Osteoblast (primary cell): ENCODE results near the gene GYPA. TPM values are rescaled to one million over a fixed set of nuclear protein-coding genes. Genes with fewer than 3 reads are reported as not detected.
"Not testable (repeated sequence)": the region's sequence is repeated elsewhere in the genome, so short reads cannot be mapped to it uniquely, and the experiment has no call there.

Experiments
- DNase-seq: peaks from one replicate; pipeline ENCODE4 v3.0.0; 2011; ENCODE audit warnings: low spot score, mixed read lengths; ENCODE audit not compliant: insufficient read length; ENCODE audit errors: missing footprints
- H2AFZ ChIP-seq: 2 replicates; pipeline ENCODE4 v1.6.0; 2011; ENCODE audit warnings: mild to moderate bottlenecking, low read length
- H3K27ac ChIP-seq: 2 replicates; pipeline ENCODE4 v1.5.1; 2011; ENCODE audit warnings: mild to moderate bottlenecking, low read depth, low read length, moderate library complexity
- H3K27me3 ChIP-seq: 2 replicates; pipeline ENCODE4 v1.6.0; 2012; ENCODE audit warnings: mild to moderate bottlenecking, control low read depth, inconsistent platforms, low read length, moderate library complexity; ENCODE audit not compliant: insufficient read depth
- H3K36me3 ChIP-seq: 2 replicates; pipeline ENCODE4 v1.5.1; 2011; ENCODE audit warnings: mild to moderate bottlenecking, low read length, control low read depth, moderate library complexity; ENCODE audit not compliant: insufficient read depth
- H3K4me1 ChIP-seq: 2 replicates; pipeline ENCODE4 v1.5.1; 2011; ENCODE audit warnings: mild to moderate bottlenecking, low read length, control low read depth, moderate library complexity; ENCODE audit not compliant: insufficient read depth
- H3K4me2 ChIP-seq: 2 replicates; pipeline ENCODE4 v1.6.0; 2011; ENCODE audit warnings: mild to moderate bottlenecking, low read length; ENCODE audit not compliant: insufficient read depth
- H3K4me3 ChIP-seq: fragments of 200-600 bp; sonication (generic); 3 replicates; pipeline ENCODE4 v1.5.1; 2012; ENCODE audit warnings: mild to moderate bottlenecking, low read length, inconsistent platforms; ENCODE audit not compliant: insufficient read depth
- H3K79me2 ChIP-seq: 2 replicates; pipeline ENCODE4 v1.6.0; 2012; ENCODE audit warnings: mild to moderate bottlenecking, low read length, control low read depth, inconsistent platforms; ENCODE audit not compliant: insufficient read depth
- H3K9me3 ChIP-seq: 2 replicates; pipeline ENCODE4 v1.5.1; 2011; ENCODE audit warnings: low read depth, low read length, control low read depth
- H4K20me1 ChIP-seq: 2 replicates; pipeline ENCODE4 v1.6.0; 2012; ENCODE audit warnings: mild to moderate bottlenecking, low read length, control low read depth; ENCODE audit not compliant: insufficient read depth
- total RNA-seq: library from RNA; depleted of rRNA; stranded (reverse); fragments of >200 nt; gene quantifications from 2 replicates; pipeline ENCODE4 v1.2.3, GENCODE V29; 2012
- TF ChIP-seq, protein P1 (sequence below): IDR thresholded peaks from 2 replicates; pipeline ENCODE4 v1.5.1; 2011; ENCODE audit warnings: mild to moderate bottlenecking, low read depth, low read length, moderate library complexity; ENCODE audit errors: extremely low read depth

GYPA gene
- total RNA-seq: not detected in 2 replicates

DNA sequence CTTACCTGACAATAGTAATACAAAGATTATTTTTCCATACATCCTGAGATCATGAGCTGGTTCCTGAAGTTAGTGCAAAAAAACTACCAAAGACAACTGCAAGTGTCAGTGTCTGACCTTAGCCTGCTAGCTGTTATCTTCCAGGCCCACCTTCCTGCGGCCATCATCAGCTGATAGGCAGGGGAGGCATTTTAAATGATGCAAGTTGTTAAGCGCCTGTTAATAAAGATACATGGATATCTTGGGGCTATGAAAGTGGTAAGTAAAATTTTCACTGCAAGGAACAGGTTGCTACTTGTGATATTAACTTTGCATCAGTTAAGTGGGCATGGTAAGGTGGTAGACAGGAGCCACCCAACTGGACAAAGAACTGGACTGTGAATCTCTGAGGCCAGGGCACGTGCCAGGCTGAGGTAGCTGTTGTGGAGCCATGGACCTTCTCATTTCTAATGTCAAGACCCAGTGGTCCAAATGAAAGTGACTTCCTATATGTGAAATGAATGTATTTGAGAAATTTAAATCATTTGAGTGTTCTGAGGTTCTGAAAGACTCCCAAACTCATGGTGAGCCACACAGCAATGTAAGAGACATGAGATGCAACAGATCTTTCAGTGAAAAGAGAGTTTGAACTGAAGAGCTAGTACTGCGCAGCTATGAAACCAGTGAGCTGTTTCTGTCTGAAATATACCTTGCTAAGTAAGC, at the start of gene GYPA:
TSS of gene GYPA (minus strand) at position 125 of the 702 bp plus-strand sequence. CDS start at position 42, 83 bp downstream.
- H4K20me1 ChIP-seq, H3K27me3 ChIP-seq, H3K27ac ChIP-seq, H3K4me2 ChIP-seq, DNase-seq, H3K79me2 ChIP-seq, H3K36me3 ChIP-seq, H3K4me3 ChIP-seq, H2AFZ ChIP-seq, H3K4me1 ChIP-seq, H3K9me3 ChIP-seq: not testable (repeated sequence)

DNA sequence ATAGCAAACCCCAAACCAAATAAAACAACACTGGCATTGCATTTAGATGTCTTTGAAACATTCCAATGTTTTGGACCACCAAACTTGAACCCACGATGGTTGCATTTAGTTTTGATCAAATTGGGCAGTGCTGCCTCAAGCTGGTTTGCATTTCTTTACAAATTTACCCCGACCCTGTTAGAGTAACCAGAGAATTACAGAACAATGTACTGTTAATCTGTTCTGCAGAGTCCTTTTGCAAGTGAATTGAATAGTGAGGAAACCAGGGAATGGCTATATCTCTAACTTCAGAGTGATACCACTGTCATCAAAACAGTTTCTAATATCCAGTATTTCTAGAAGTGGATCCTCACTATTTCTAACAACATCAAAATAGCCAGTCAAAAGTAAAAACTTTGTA, 49.5 kb upstream of the GYPA start:
- Histone ChIP-seq H3K27me3 (no peaks in the 10 kb centered on the region), H4K20me1 (no peaks in the 10 kb centered on the region), H3K4me2 (no peak overlapping the region), H3K4me3 (no peak overlapping the region), H3K4me1 (no peaks in the 10 kb centered on the region), H3K9me3 (no peaks in the 10 kb centered on the region), H3K36me3 (no peaks in the 10 kb centered on the region), H3K79me2 (no peaks in the 10 kb centered on the region), H2AFZ (no peak overlapping the region), H3K27ac (no peak overlapping the region)
- DNase-seq: no peak
- TF ChIP-seq, protein P1, sequence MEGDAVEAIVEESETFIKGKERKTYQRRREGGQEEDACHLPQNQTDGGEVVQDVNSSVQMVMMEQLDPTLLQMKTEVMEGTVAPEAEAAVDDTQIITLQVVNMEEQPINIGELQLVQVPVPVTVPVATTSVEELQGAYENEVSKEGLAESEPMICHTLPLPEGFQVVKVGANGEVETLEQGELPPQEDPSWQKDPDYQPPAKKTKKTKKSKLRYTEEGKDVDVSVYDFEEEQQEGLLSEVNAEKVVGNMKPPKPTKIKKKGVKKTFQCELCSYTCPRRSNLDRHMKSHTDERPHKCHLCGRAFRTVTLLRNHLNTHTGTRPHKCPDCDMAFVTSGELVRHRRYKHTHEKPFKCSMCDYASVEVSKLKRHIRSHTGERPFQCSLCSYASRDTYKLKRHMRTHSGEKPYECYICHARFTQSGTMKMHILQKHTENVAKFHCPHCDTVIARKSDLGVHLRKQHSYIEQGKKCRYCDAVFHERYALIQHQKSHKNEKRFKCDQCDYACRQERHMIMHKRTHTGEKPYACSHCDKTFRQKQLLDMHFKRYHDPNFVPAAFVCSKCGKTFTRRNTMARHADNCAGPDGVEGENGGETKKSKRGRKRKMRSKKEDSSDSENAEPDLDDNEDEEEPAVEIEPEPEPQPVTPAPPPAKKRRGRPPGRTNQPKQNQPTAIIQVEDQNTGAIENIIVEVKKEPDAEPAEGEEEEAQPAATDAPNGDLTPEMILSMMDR: no peak

DNA sequence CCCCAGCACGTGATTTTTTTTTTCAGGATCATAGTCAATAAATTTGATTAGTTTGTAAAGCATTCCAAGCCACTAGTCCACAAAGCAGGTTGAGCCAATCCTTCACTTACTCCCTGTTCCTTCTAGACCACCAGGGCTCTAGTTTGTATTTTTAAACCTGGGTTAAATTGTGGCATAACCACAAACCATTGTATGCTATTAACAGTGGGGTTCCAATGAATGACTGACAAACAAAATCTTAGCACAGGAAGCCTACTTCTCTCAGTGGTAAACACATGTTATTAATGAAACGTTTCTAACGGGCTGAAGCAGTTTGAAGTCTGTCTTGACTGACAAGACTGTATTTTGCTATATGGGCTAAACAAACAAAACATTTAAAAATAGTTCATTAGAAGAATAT, 48.6 kb upstream of the GYPA start:
- no peaks in the 10 kb centered on the region for H3K4me1 ChIP-seq
- no peaks in the 10 kb centered on the region for H3K79me2 ChIP-seq
- H4K20me1 ChIP-seq: no peaks in the 10 kb centered on the region
- DNase-seq: no peak
- H3K9me3 ChIP-seq: no peaks in the 10 kb centered on the region
- H3K36me3 ChIP-seq: no peaks in the 10 kb centered on the region
- no peak overlapping the region for H2AFZ ChIP-seq
- TF ChIP-seq, protein P1: no peak
- H3K27me3 ChIP-seq: no peaks in the 10 kb centered on the region
- H3K4me3 ChIP-seq: no peak overlapping the region
- no peak overlapping the region for H3K4me2 ChIP-seq
- H3K27ac ChIP-seq: no peak overlapping the region

DNA sequence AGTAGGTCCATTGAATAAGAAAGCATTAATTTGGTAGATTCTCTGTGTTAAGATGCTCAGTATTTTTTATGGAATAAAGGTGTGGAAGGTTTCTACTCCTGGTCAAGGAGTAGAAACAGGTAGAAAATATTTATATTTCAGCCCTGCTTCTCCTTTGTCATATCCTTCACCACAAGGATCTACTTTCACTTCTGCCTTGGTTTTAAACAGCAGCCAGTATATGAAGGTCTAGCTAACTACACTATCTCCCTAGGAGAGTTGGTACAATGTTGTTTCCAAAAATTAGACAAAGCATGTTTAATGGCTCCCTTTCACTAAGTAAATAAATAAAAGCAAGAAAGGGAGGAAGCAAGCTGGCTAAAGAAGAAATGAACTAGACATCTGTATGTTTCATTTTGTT, 44.6 kb upstream of the GYPA start:
- H3K27ac ChIP-seq: no peak overlapping the region
- TF ChIP-seq, protein P1: no peak
- H3K27me3 ChIP-seq: no peaks in the 10 kb centered on the region
- H3K9me3 ChIP-seq: no peaks in the 10 kb centered on the region
- no peaks in the 10 kb centered on the region for H3K79me2 ChIP-seq
- no peaks in the 10 kb centered on the region for H3K36me3 ChIP-seq
- H3K4me2 ChIP-seq: no peak overlapping the region
- H2AFZ ChIP-seq: no peak overlapping the region
- H3K4me3 ChIP-seq: no peak overlapping the region
- no peaks in the 10 kb centered on the region for H3K4me1 ChIP-seq
- no peak for DNase-seq
- H4K20me1 ChIP-seq: no peaks in the 10 kb centered on the region
